Effector memory CD4-positive, alpha-beta T cell (primary cell): ENCODE measurements around the gene CAPN15.

Experiments used
- DNase-seq, 3 donors: peaks; one replicate each; pipeline ENCODE4 v3.0.0-alpha.2; 2020
- H3K27ac ChIP-seq: 2 replicates; pipeline ENCODE4 v1.7.0; 2013; ENCODE audit warnings: mild to moderate bottlenecking, low read length, moderate library complexity; ENCODE audit not compliant: insufficient read depth, poor library complexity, severe bottlenecking
- H3K27me3 ChIP-seq: replicated peaks from 2 replicates; pipeline ENCODE4 v1.7.0; 2013; ENCODE audit warnings: mild to moderate bottlenecking, low read length; ENCODE audit not compliant: insufficient read depth, control insufficient read depth, poor library complexity, severe bottlenecking
- H3K36me3 ChIP-seq: 2 replicates; pipeline ENCODE4 v1.7.0; 2013; ENCODE audit warnings: mild to moderate bottlenecking, low read length, moderate library complexity; ENCODE audit not compliant: control insufficient read depth, insufficient read depth
- H3K4me1 ChIP-seq: 2 replicates; pipeline ENCODE4 v1.7.0; 2013; ENCODE audit warnings: low read length, mild to moderate bottlenecking; ENCODE audit not compliant: control insufficient read depth, insufficient read depth, poor library complexity, severe bottlenecking
- H3K4me3 ChIP-seq: 2 replicates; pipeline ENCODE4 v1.7.0; 2013; ENCODE audit warnings: low read length, low read depth, mild to moderate bottlenecking; ENCODE audit not compliant: insufficient read depth, poor library complexity, severe bottlenecking
- H3K9me3 ChIP-seq: 2 replicates; pipeline ENCODE4 v1.7.0; 2013; ENCODE audit warnings: mild to moderate bottlenecking, low read length, moderate library complexity; ENCODE audit not compliant: control insufficient read depth

Gene CAPN15

DNA sequence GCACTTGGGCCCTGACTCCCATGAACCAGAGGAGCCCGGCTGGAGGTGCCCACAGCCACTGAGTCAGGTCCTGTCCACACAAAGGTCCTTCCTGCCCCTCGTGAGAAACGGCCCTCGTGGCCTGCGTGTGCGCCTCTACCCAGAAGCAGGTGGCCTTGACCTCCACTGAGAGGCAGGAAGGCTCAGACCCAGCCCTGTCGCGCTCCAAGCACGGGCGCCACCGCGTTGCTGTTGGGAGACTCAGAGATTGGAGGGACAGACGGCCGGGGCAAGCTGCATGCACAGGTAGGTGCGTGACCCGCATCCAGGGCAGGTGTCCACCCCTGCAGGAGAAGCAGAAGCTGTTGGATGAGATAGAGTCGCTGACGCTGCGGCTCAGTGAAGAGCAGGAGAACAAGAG lies 8.1 kb upstream of the CAPN15 start:
- Histone ChIP-seq H3K36me3 (peaks cover 12% of the 10 kb centered on the region), H3K27ac (no peak overlapping the region), H3K27me3 (no peaks in the 10 kb centered on the region), H3K4me3 (no peak overlapping the region), H3K9me3 (no peaks in the 10 kb centered on the region), H3K4me1 (no peaks in the 10 kb centered on the region)
- DNase-seq, result no peak

DNA sequence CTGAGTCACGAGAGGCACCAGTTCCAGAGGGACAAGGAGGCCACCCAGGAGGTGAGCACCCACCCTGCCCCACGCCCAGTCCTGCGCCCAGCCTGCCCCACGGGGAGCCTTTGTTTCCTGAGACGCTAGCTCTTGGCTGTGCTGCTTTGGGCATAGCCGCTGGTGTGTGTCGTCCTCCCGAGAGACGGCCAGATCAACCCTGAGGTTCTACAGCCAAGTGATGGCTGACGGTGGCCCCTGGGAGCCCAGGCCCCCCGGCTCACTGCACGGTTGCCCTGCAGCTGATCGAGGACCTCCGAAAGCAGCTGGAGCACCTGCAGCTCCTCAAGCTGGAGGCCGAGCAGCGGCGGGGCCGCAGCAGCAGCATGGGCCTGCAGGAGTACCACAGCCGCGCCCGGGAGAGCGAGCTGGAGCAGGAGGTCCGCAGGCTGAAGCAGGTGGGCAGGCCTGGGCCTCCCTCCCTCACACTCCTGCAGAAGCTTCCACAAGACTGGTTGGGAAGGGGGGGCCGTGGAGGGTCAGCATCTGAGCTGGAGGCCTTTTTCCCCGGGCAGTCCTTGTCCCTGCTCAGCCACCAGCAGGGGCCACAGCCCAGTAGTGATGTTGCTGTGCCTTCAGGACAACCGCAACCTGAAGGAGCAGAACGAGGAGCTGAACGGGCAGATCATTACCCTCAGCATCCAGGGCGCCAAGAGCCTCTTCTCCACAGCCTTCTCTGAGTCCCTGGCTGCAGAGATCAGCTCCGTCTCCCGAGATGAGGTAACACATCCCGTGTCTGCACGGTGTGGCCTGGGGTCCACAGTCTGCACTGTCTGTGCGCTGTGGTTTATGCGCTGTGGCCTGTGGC lies 7.4 kb upstream of the CAPN15 start:
- H3K4me1 ChIP-seq, result no peaks in the 10 kb centered on the region
- DNase-seq, result no peak
- no peak overlapping the region for H3K27ac ChIP-seq
- H3K27me3 ChIP-seq, result no peaks in the 10 kb centered on the region
- no peaks in the 10 kb centered on the region for H3K9me3 ChIP-seq
- H3K4me3 ChIP-seq, result no peak overlapping the region
- peaks cover 12% of the 10 kb centered on the region for H3K36me3 ChIP-seq

DNA sequence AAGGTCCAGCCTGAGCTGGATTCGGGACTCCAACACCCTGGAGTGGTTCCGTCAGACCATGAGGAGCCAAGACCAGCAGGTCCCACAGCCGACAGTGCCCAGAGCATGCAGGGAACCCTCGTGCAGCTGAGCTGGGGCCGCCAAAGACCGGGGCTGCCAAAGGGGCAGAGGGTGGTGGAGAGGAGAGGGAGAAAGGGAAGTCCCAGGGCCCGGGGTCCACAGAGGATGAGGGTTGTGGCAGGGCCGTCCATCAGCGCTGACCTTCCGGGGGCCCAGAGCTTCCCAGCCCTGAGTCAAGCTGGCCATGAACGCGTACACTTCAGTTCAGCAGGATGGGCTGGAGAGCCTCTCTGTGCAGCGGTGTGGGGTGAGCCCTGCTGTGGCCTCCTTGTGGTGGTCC lies 6.7 kb upstream of the CAPN15 start:
- DNase-seq, result no peak
- no peaks in the 10 kb centered on the region for H3K9me3 ChIP-seq
- H3K36me3 ChIP-seq, result peaks cover 7% of the 10 kb centered on the region
- no peak overlapping the region for H3K4me3 ChIP-seq
- H3K27ac ChIP-seq, result no peak overlapping the region
- peaks cover 2% of the 10 kb centered on the region for H3K4me1 ChIP-seq
- no peaks in the 10 kb centered on the region for H3K27me3 ChIP-seq

DNA sequence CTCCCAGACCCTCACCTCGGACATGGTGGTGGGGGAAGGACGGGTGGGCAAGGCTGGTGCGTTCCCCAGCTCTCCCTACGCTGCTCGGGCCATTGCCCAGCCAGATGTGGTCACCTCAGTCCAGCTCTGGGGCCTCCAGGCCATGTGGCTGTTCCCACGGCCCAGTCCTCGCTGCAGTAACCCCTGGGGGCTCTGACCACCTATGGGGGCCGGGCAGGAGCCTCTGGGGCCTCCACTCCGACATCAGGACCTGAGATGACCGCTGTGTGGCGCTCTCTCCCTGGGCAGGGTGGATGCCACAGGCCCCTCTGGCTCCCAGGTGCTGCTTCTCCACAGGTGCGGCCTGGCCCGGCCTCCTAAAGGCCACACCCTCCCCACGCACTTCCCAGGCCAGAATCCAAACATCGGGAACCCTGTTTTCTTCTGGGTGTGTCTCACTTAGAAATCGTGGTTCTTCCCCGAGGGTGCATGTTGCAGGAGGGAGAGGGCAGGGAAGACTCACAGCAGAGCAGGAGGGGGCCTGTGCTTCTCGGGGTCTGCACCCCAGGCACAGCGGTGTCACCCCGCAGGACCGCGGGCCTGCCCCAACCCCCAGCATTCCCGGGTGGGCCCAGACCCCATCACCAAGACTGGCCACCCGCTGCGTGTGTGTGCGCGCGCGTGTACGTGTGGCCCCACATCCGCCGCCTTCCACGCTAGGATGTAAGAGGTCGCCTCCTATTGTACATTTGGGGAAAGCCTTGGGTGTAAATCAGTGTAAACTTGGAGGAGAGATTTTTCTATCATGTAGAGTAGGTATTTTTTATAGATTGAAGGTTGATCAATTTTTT lies 5.9 kb upstream of the CAPN15 start:
- H3K36me3 ChIP-seq, result peaks cover 3% of the 10 kb centered on the region
- DNase-seq, result no peak

DNA sequence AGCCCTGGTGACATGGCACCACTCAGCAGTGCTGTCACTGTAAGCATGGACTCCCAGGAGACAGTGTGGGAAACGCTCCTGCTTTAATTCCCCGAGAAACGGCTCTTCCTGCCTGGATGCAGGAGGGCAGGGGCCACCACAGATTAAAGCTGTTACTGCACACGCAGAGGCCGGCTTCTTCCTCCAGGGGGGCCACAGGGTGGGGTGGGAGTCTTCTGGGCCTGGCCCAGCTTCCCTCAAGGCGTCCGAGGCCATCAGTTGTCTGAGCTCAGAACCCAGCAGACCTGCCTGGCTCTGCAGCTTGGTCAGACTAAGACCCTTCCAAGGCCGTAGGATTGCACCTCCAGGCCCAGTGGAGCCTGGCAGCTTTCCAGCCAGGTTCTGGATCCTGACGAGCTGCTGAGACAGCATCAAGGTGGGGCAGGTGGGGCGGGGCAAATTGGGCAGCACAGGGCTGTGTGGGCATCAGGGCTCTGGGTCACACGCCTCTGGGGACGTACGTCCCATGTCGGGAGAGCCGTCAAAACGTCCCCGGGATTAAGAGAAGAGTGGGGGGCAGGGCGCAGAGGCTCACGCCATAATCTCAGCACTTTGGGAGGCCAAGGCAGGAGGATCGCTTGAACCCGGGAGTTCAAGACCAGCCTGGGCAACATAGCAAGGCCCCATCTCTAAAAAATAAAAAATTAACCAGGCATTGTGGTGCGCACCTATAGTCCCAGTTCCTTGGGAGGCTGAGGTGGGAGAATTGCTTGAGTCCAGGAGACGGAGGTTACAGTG lies 5.0 kb upstream of the CAPN15 start:
- H3K4me3 ChIP-seq, result no peak overlapping the region

More for the DNA sequence above, 5.9 kb upstream of the CAPN15 start:
- Histone ChIP-seq H3K9me3 (no peaks in the 10 kb centered on the region), H3K4me1 (peaks cover 9% of the 10 kb centered on the region), H3K4me3 (no peak overlapping the region), H3K27ac (no peak overlapping the region), H3K27me3 (no peaks in the 10 kb centered on the region)

DNA sequence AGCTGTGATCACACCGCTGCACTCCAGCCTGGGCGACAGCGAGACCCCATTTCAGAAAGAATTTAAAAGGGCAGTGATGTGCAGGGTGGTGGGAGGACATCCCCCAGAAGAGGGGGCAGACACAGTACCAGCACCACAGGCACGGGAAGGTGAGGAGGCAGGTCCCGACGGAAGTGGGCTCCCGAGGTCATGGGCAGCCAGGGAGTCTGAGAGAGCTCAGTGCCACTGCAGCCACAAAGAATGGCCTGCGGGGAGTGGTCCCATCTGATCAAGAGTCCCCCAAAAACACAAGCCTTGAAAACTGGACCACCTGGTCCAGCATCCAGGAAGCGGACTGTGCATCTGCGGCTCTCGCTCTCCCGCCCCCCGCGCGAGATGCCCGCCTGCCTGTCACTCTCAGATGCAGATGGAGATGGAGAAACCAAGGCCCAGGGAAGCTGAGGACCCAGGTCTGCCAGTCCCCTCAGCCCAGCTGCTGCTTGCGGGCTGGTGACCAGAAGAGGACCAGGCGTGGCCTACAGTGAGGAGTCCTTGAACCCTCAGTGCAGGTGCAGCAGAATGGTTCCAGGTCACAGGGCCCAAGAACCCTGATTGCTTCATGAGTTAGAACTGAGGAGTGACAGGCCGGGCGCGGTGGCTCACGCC lies 4.3 kb upstream of the CAPN15 start:
- no peak overlapping the region for H3K4me3 ChIP-seq
- H3K36me3 ChIP-seq, result peaks cover 3% of the 10 kb centered on the region

More for the DNA sequence above, 5.0 kb upstream of the CAPN15 start:
- Histone ChIP-seq H3K36me3 (peaks cover 3% of the 10 kb centered on the region), H3K4me1 (peaks cover 13% of the 10 kb centered on the region), H3K27me3 (no peaks in the 10 kb centered on the region), H3K27ac (no peak overlapping the region), H3K9me3 (no peaks in the 10 kb centered on the region)
- DNase-seq, result no peak

DNA sequence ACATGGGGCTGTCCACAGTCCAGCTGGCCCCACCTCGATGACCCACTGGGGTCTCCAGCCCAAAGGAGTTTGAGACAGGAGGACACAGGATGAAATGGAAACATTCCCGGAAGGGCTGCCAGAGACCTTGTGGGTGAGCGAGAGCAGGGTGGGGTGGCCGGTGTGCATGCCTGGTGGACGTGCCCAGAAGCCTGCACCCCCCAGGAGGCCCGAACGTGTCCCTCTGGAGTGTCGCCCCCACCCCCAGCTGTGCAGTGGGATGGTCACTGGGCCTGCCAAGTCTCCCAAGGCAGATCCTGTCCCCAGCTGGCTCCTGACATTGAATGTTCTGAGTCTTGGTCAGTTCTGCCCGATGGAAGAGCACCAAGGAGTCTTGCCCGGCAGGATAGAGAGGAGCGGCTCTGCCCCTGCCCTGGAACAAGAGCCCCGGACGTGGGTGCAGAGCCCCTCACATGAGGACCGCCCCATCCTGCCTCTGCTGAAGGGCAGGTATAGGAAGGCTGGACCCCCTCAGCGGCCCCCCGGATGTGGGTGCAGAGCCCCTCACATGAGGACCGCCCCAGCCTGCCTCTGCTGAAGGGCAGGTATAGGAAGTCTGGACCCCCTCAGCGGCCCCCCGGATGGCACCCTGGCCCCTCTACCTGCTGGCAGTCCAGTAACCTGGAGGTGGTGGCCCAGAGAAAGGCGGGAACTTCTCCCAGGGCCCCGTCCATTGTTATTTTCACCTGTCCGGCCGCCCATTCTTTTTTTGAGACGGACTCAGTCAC lies 3.1 kb upstream of the CAPN15 start:
- H3K4me3 ChIP-seq, result no peak overlapping the region
- H3K36me3 ChIP-seq, result peaks cover 3% of the 10 kb centered on the region
- H3K9me3 ChIP-seq, result no peaks in the 10 kb centered on the region
- H3K27ac ChIP-seq, result no peak overlapping the region
- no peak for DNase-seq
- no peaks in the 10 kb centered on the region for H3K27me3 ChIP-seq
- peaks cover 19% of the 10 kb centered on the region for H3K4me1 ChIP-seq

More for the DNA sequence above, 4.3 kb upstream of the CAPN15 start:
- no peaks in the 10 kb centered on the region for H3K9me3 ChIP-seq
- H3K27ac ChIP-seq, result no peak overlapping the region
- no peaks in the 10 kb centered on the region for H3K27me3 ChIP-seq
- DNase-seq, result no peak
- peaks cover 13% of the 10 kb centered on the region for H3K4me1 ChIP-seq

DNA sequence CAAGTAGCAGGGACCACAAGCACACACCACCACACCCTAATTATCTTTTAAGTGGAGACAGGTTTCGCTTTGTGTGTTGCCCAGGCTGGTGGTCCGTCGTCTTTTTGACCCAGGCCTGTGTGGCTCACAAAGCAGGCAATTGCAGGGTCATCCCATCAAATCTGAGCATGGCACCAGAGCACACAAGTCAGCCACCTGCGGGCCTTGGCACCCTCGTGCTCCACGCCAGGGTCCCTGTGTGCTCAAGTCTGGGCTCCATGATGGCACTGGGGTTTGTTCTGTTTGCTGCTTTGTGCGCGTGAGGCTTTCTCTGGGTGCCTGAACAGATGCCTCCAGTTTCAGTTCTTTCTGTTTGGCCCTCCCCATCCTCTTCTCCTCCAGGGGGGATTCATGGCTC lies 2.4 kb upstream of the CAPN15 start:
- Histone ChIP-seq H3K27ac (no peak overlapping the region), H3K4me3 (no peak overlapping the region), H3K9me3 (no peaks in the 10 kb centered on the region), H3K36me3 (peaks cover 3% of the 10 kb centered on the region), H3K27me3 (no peaks in the 10 kb centered on the region), H3K4me1 (peaks cover 25% of the 10 kb centered on the region)
- no peak for DNase-seq
